SW 1271 (cell line): ENCODE results near the gene LRRC74B.

ENCODE experiments used
- DNase-seq, 2 experiments: peaks; one replicate each; lab custom pipeline; 2025; lab: John Stamatoyannopoulos, UW

The LRRC74B gene

DNA sequence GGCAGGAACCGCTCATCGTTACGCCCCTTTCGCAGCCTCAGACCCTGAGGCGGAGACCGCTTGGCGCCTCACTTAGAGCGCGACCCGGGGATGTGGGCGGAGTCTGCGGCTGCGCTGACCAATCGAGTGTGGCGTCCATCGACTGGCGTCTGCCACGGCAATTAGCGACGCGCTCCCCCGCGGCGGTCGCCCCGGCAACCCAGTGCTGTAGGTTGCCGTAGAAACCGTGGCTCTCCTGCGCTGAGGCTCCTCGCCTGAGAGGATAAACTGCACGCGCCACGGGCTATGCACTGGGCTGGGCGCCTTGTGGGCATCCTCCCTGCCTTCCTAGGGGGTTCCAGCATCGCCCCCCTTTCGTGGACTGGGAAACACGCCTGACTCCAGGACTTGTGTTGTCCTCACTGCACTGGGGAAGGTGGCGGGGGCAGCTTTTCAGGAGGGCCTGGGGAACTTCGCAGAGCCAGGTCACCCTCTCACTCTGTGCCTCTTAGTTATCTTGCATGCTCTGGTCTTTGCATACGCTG is 31.5 kb upstream of the LRRC74B start:
- peak; percentile 37 to 86 for DNase-seq

DNA sequence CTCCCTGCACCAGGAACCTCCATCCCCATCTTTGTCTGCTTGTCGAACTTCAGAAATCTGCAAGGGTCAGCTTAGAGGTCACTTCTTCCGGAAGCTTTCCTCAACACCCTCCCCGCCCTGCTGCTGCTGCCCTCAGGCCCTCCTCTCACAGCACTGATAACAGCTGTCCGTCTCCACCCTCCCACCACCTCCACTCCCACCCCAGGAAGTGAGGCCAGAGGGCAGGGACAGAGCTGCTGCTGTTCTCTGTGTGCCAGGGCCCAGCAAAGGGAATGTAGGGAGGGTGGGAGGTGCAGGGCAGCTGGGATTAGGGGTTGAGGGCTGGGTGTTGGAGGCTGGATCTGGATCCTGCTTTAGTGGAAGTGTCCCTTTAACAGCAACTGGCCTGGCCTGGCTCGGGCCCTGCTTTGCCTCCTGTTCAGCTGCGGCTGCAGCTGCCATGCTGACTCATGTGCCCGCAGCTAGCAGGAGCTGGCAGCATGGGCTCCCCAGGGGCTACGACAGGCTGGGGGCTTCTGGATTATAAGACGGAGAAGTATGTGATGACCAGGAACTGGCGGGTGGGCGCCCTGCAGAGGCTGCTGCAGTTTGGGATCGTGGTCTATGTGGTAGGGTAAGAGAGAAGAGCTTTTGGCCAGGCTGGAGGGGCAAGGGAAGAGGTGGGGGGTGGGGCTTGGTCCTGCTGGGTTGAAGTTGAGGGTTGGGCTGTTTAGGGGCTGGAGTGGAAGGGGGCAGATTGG is 30.9 kb upstream of the LRRC74B start, which contains the start of gene P2RX6:
TSS of gene P2RX6 (plus strand) at position 440 of the 740 bp plus-strand sequence. CDS start at position 450, 10 bp downstream.
- peak in 1 of 2 experiments; percentile 13 for DNase-seq

DNA sequence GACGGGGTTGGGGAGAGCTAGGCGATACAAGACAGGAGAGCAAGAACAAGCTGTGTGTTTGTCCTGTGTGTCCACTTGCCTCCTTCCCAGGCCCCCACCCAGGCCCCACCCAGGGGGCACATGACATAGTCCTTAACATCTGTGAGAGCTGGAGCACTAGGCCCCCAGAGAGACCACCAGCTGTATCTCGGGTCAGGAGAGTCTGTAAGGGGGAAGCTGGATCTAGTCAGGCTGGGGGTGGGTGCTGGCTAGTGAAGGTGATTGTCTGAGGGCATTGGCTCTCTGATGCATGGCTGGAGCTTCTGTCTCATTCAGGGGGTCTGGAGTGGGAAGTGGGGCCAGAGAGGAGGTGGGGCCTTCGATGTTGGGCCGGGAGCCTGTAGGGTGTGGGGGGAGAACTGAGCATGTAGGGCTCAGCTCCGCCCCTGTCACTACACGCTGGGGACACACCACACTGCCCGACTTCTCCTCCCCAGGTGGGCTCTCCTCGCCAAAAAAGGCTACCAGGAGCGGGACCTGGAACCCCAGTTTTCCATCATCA is 30.2 kb upstream of the LRRC74B start:
- no peak for DNase-seq

GRCh38 chr22:21016644-21017420 is 28.9 kb upstream of the LRRC74B start:
- no peak for DNase-seq

- no peak for DNase-seq
Observed at GRCh38 chr22:21018314-21018713, 27.4 kb upstream of the LRRC74B start.

DNA sequence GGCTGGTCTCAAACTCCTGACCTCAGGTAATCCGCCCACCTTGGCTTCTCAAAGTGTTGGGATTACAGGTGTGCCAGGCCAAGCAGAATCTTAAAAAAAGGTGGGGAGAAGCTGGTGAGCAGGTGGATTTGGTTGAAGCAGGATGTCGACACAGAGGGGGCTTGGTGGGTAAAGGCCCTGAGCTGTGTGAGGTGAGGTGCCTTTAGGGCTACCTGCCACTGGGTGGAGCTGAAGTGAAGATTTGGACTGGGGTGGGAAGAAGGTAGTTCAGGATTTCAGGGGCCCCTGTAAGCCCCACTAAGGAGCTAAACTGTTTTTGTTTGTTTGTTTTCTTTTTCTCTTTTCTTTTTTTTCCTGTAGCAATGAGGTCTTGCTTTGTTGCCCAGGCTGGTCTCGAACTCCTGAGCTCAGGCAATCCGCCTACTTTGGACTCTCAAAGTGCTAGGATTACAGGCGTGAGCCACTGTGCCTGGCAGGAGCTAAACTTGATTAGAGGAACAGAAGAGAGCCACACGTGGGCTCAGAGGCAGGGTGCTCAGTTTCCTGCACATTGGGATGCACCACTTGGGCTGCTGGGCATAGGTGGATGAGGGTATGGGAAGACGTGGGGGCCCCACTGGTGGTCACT is 24.8 kb upstream of the LRRC74B start:
- DNase-seq: no peak

DNA sequence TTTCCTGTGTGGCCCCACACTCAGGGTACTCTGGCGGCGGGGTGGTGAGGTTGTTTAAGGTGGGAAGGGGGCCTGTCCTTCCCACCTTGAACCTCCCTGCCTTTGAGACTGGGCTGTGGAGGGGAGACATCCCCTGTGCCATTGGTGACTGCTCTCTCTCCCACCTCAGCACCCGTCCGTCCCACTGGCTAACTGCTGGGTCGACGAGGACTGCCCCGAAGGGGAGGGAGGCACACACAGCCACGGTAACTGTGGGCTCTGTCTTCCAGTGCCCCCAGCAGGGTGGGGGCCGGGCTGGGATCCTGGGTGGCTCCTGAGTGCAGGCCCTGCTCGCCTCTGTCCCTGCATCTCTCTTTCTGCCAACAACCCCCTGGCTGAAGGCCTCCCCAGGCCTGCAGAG is 23.2 kb upstream of the LRRC74B start:
- no peak for DNase-seq

DNA sequence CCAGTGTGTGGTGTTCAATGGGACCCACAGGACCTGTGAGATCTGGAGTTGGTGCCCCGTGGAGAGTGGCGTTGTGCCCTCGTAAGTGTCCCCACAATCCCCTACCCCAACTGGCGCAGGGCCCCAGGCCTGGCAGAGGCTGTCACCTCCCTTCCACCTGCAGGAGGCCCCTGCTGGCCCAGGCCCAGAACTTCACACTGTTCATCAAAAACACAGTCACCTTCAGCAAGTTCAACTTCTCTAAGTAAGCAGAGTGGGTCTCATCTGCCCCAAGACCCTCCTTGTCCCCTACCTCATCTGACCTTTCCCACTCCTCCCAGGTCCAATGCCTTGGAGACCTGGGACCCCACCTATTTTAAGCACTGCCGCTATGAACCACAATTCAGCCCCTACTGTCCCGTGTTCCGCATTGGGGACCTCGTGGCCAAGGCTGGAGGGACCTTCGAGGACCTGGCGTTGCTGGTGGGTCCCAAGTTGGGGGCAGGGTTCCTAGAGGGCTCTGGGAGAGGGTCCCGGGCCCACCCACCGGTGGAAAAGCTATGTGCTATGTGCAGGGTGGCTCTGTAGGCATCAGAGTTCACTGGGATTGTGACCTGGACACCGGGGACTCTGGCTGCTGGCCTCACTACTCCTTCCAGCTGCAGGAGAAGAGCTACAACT is 22.7 kb upstream of the LRRC74B start:
- no peak for DNase-seq

- no peak for DNase-seq
Observed at GRCh38 chr22:21025266-21025665, 20.5 kb upstream of the LRRC74B start.

- DNase-seq: no peak
Observed at GRCh38 chr22:21025763-21026755, 19.7 kb upstream of the LRRC74B start.

DNA sequence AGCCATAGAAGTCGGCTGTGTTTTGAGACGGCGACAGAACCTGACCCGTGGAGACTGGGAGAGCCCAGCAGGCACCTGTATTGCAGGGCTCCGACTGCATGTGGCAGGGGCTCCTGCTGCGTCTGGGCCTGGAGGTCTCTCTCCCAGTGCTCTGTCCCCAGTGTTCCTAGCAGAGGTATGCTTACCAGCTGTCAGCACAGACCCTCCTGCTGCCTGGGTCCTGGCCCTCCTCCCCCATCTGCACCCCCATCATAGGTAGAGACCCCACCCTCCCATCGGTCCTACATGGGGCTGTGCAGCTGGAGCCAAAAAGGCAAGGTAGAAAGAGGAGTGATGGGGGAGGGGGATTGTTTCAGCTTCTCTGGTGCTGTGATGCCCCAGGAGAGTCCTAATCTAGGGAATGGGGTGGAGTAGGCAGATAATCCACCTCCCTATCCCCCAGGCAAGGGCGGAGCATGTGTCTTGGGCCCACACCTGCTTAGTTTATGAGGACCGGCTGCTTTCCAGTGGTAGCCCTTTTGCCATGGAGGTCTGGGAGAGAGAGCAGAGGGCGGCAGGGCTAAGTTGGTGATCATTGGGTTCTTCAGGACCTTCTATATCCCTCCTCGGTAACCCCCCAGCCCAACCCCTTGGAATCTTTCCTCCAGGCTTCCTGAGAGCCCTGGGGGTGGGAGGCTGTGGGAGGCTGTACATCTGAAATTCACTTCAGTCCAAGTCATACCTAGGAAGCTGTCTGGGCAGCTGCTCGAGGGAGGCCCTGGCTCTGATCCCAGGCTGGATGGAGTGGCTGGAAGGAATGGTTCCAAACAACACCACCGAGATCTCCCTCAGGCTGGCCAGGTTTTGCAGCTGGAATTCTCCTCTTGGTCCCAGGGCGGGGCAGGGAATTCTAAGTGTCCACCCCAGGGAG is 18.7 kb upstream of the LRRC74B start:
- DNase-seq: no peak

DNA sequence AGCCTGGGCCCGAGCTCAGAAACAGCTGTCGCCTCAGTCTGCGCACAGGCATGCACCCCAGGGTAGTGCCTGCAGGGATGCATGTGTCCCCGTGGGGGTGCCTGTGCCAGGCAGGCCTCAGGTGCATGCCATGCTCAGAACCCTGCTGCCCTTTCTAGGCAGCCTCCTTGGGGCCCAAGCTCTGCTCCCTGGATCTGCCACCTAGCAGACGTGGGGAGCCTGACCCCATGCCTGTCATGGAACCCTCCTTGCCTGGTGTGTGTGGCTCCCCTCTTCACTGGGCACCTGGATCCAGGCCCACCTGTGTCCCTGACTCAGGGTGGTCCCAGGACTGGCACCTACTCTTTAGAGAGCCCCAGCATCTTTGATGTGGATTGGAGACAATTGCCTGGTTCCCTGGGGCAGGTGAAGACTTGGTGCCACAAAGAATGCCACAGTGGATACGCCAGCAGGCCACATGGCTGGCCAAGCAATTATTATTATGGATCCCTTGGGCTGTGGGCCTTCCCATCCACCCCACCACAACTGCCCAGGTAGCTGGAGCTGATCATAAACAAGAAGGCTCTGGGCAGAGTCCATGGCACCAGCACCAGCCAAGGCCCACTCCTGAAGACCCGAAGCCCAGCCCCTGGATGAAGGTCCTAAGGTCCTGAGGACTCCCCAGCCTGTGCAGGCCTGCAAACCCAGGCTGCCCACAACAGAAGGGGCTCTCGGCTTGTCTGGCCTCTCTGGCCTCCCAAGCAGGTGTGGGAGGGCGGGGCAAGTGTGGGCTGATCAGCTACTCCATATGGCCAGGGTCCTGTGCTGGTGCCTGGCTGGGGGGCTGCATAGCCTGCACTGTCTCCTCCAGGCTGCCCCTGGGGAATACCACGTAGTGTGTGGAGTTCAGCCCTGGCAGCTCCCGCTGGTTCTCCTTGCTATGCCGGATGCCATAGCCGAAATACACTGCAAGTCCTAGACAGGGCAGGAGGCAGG is 17.2 kb upstream of the LRRC74B start:
- DNase-seq: no peak

DNA sequence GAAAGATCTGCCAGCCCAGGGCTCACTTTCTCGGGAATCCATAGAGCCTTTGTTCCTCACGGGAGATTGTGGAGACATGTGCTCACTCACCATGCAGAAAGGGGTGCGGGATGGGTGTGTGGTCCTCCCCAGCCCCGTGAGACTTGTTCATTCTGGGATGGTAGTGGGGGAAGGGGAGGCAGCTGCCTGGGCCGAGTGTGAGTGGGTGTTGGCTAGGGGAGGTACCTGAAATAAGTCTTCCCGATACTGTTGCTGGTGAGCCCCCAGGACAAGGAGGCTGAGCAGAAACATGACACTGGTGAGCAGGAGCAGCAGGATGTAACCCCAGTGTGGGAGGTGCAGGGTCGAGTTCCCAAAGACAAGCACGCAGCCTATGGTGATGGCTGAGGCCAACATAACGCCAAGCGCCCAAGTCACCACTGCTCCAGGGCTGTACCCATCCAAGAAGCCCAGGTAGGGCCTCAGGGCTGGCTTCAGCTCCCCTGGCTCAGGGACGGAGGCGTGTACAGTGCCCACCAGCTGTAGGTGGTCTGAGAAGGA is 16.2 kb upstream of the LRRC74B start:
- DNase-seq: no peak

GRCh38 chr22:21030032-21030431 is 15.7 kb upstream of the LRRC74B start:
- DNase-seq: no peak

DNA sequence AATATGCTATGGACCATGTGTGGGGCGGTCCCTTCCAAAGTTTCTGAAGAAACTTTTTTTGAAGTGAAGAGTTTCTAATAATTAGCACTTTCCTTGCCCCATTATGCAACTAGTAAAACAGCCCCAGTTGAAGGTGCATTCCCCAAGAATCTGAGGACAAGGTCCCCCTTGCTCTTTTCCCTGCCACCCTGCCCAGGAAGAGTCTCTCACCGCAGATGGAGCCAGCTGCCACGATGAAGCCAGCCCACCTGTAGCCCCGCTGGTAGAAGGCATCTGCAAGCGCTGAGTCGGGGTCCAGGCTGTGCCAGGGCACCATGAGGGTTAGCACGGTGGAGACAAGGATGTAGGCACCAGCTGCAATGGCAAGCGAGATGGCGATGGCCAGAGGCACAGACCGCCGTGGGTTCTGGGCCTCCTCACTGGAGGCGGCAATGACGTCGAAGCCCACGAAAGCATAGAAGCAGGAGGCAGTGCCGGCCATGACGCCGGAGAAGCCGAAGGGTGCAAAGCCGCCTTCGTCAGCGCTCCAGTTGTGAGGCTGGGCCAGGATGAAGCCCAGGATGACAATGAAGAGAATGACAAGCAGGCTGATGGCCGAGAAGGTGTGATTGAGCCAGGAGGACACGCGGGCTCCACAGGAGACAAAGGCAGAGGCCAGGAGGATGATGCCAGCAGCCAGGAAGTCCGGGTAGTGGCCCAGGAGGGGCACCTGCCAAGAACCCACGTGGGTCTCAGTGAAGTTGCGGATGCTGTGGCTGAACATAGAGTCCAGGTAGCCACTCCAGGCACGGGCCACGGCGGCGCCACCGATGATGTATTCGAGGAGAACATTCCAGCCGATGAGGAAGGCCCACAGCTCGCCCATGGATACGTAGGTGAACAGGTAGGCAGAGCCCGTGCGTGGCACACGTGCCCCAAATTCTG is 14.9 kb upstream of the LRRC74B start:
- no peak for DNase-seq

GRCh38 chr22:21031545-21032036 is 14.2 kb upstream of the LRRC74B start:
- no peak for DNase-seq
